H1 (cell line): ENCODE data around the gene HSPBAP1. TPM values are rescaled to one million over a fixed set of nuclear protein-coding genes. Genes with fewer than 3 reads are reported as not detected.

Experiments
- CTCF ChIA-PET: fragments of 300-600 bp; sonication (Branson Sonifier 250); formaldehyde crosslinking; loops from one replicate; lab custom pipeline; 2021; ENCODE audit not compliant: partially characterized antibody; lab: Charles Lee
- POLR2A ChIA-PET: fragments of 300-600 bp; sonication (Branson Sonifier 250); formaldehyde crosslinking; loops from one replicate; lab custom pipeline; 2021; ENCODE audit warnings: inconsistent platforms; ENCODE audit not compliant: partially characterized antibody; lab: Charles Lee
- DNase-seq, 2 experiments: peaks; one replicate each; pipeline versions ENCODE4 v3.0.0 to v3.0.0-alpha.2; 2010 to 2022; ENCODE audit warnings: low spot score in 2 of 2, low read depth in 1 of 2, mixed read lengths in 1 of 2
- FAIRE-seq: peaks from 2 replicates; lab custom pipeline; 2011; peaks lifted over from hg19 to GRCh38; lab: Jason Lieb, UNC
- H2AFZ ChIP-seq: 2 replicates; pipeline ENCODE4 v1.8.1; 2012; ENCODE audit warnings: low read length, inconsistent platforms
- H2AK5ac ChIP-seq: 2 replicates; pipeline ENCODE4 v1.6.1; 2013; ENCODE audit warnings: low read depth, low read length
- H2BK120ac ChIP-seq: replicated peaks from 2 replicates; pipeline ENCODE3; 2013; ENCODE audit warnings: low read depth, low read length, inconsistent platforms
- H2BK12ac ChIP-seq: 2 replicates; pipeline ENCODE4 v1.6.1; 2013; ENCODE audit warnings: low read depth, low read length
- H2BK15ac ChIP-seq: 2 replicates; pipeline ENCODE4 v1.6.1; 2013; ENCODE audit warnings: low read length
- H2BK20ac ChIP-seq: 2 replicates; pipeline ENCODE4 v1.6.1; 2013; ENCODE audit warnings: low read length
- H2BK5ac ChIP-seq: 2 replicates; pipeline ENCODE4 v1.6.1; 2013; ENCODE audit warnings: low read depth, low read length
- H3K14ac ChIP-seq: 2 replicates; pipeline ENCODE4 v1.6.1; 2013; ENCODE audit warnings: inconsistent platforms; ENCODE audit not compliant: insufficient read length
- H3K18ac ChIP-seq: 2 replicates; pipeline ENCODE4 v1.6.1; 2013; ENCODE audit warnings: low read length; ENCODE audit errors: extremely low read depth
- H3K23ac ChIP-seq: 2 replicates; pipeline ENCODE4 v1.6.1; 2013; ENCODE audit warnings: inconsistent platforms; ENCODE audit not compliant: insufficient read length
- H3K23me2 ChIP-seq: 2 replicates; pipeline ENCODE4 v1.6.1; 2013; ENCODE audit warnings: low read depth, low read length
- H3K27ac ChIP-seq: 2 replicates; pipeline ENCODE4 v1.6.1; 2011; ENCODE audit warnings: low read depth, low read length, inconsistent platforms
- H3K27me3 ChIP-seq, 4 experiments: replicated peaks in 1 of 4; 1 replicate in 1 of 4; 2 replicates in 3 of 4; pipeline versions ENCODE4 v1.6.1 to v1.8.1; 2011 to 2013; ENCODE audit warnings: low read length in 3 of 4, mild to moderate bottlenecking in 3 of 4, inconsistent platforms in 2 of 4, mixed read lengths in 2 of 4, moderate library complexity in 1 of 4; ENCODE audit not compliant: control insufficient read depth in 3 of 4, insufficient read depth in 3 of 4; ENCODE audit errors: extremely low read depth in 1 of 4
- H3K36me3 ChIP-seq, 4 experiments: 2 replicates each; pipeline versions ENCODE4 v1.6.1 to v1.8.1; 2011 to 2013; ENCODE audit warnings: mild to moderate bottlenecking in 4 of 4, low read length in 3 of 4, moderate library complexity in 2 of 4, control low read depth in 1 of 4, inconsistent platforms in 1 of 4; ENCODE audit not compliant: insufficient read depth in 4 of 4, control insufficient read depth in 2 of 4
- H3K4ac ChIP-seq: replicated peaks from 2 replicates; pipeline ENCODE3; 2013; ENCODE audit warnings: low read length, low read depth, mixed read lengths, inconsistent platforms; ENCODE audit not compliant: insufficient read length
- H3K4me1 ChIP-seq, 4 experiments: replicated peaks in 1 of 4; 1 replicate in 1 of 4; 2 replicates in 3 of 4; pipeline versions ENCODE4 v1.6.1 to v1.8.1; 2011 to 2013; ENCODE audit warnings: low read length in 3 of 4, inconsistent platforms in 2 of 4, mixed read lengths in 1 of 4; ENCODE audit not compliant: insufficient read depth in 4 of 4, control insufficient read depth in 3 of 4
- H3K4me2 ChIP-seq, 2 experiments: 2 replicates each; pipeline versions ENCODE4 v1.6.1 to v1.8.1; 2011 to 2013; ENCODE audit warnings: low read depth in 2 of 2, low read length in 2 of 2, control low read depth in 1 of 2, inconsistent platforms in 1 of 2, mild to moderate bottlenecking in 1 of 2; ENCODE audit not compliant: insufficient read depth in 1 of 2
- H3K4me3 ChIP-seq, 4 experiments: fragments of 200-600, 300-600 bp in 1 of 4; sonication (generic), shearing (Covaris generic), sonication (Bioruptor Twin) in 1 of 4; 2 replicates each; pipeline versions ENCODE4 v1.5.1 to v1.8.1; 2011 to 2016; ENCODE audit warnings: low read length in 4 of 4, low read depth in 3 of 4, control low read depth in 2 of 4, inconsistent platforms in 2 of 4, mild to moderate bottlenecking in 2 of 4, mixed read lengths in 1 of 4, moderate library complexity in 1 of 4; ENCODE audit not compliant: insufficient read depth in 2 of 4; ENCODE audit errors: extremely low read depth in 1 of 4
- H3K56ac ChIP-seq: replicated peaks from 2 replicates; pipeline ENCODE3; 2013; ENCODE audit warnings: low read depth, mild to moderate bottlenecking, mixed read lengths, low read length, inconsistent platforms; ENCODE audit not compliant: insufficient read length
- H3K79me1 ChIP-seq: 2 replicates; pipeline ENCODE4 v1.6.1; 2013; ENCODE audit warnings: low read depth, low read length, control low read depth
- H3K79me2 ChIP-seq, 2 experiments: 2 replicates each; pipeline versions ENCODE4 v1.6.1 to v1.8.1; 2012 to 2013; ENCODE audit warnings: low read length in 2 of 2, mild to moderate bottlenecking in 2 of 2, inconsistent platforms in 1 of 2; ENCODE audit not compliant: insufficient read depth in 2 of 2, control insufficient read depth in 1 of 2
- H3K9ac ChIP-seq, 4 experiments: replicated peaks in 1 of 4; 1 replicate in 1 of 4; 2 replicates in 3 of 4; pipeline versions ENCODE4 v1.6.1 to v1.8.1; 2011 to 2013; ENCODE audit warnings: low read depth in 3 of 4, low read length in 3 of 4, control low read depth in 2 of 4, mild to moderate bottlenecking in 2 of 4, moderate library complexity in 2 of 4, inconsistent platforms in 1 of 4; ENCODE audit errors: extremely low read depth in 1 of 4
- H3K9me3 ChIP-seq, 2 experiments: 2 replicates each; pipeline versions ENCODE4 v1.6.1 to v1.8.1; 2012 to 2013; ENCODE audit warnings: mild to moderate bottlenecking in 2 of 2, moderate library complexity in 2 of 2, control low read depth in 1 of 2, inconsistent platforms in 1 of 2, low read depth in 1 of 2, low read length in 1 of 2, mixed read lengths in 1 of 2; ENCODE audit not compliant: insufficient read depth in 2 of 2
- H4K20me1 ChIP-seq, 2 experiments: replicated peaks in 1 of 2; 2 replicates each; pipeline versions ENCODE3 to v1.8.1; 2011 to 2013; ENCODE audit warnings: inconsistent platforms in 2 of 2, low read length in 2 of 2, mild to moderate bottlenecking in 1 of 2; ENCODE audit not compliant: insufficient read depth in 2 of 2, control insufficient read depth in 1 of 2
- H4K5ac ChIP-seq: 2 replicates; pipeline ENCODE4 v1.6.1; 2013; ENCODE audit warnings: low read length, low read depth, mixed read lengths, inconsistent platforms; ENCODE audit not compliant: insufficient read length
- H4K8ac ChIP-seq: 2 replicates; pipeline ENCODE4 v1.8.0; 2013; ENCODE audit warnings: mild to moderate bottlenecking, moderate library complexity, low read length, inconsistent platforms; ENCODE audit not compliant: insufficient read depth; ENCODE audit errors: extremely low read depth
- H4K91ac ChIP-seq: replicated peaks from 2 replicates; pipeline ENCODE3; 2013; ENCODE audit warnings: low read length, mixed read lengths, inconsistent platforms; ENCODE audit not compliant: insufficient read length
- EZH2 ChIP-seq: fragments of 200-600 bp; sonication (generic); IDR thresholded peaks from 2 replicates; pipeline ENCODE4 v1.7.1; 2012; ENCODE audit warnings: low read depth, mild to moderate bottlenecking, moderate library complexity, low read length, inconsistent platforms; ENCODE audit not compliant: severe bottlenecking
- GABPA ChIP-seq: IDR thresholded peaks from 2 replicates; pipeline ENCODE4 v1.6.1; 2011; ENCODE audit warnings: mild to moderate bottlenecking, low read length, moderate library complexity, borderline replicate concordance; ENCODE audit not compliant: insufficient read depth
- WGBS, 2 experiments: shearing (Covaris generic) in 1 of 2; methylation state at CpG; one replicate each; pipeline versions ENCODE4 v1.1.6 to v1.1.7; 2013 to 2015; ENCODE audit warnings: low lambda C conversion rate in 2 of 2, mixed read lengths in 2 of 2, inconsistent platforms in 1 of 2, low coverage in 1 of 2, missing lambda C conversion rate in 1 of 2; ENCODE audit not compliant: insufficient replicate concordance in 2 of 2, insufficient coverage in 1 of 2, insufficient read length in 1 of 2; ENCODE audit errors: extremely low coverage in 1 of 2, missing lambda C conversion rate in 1 of 2; 5-methylcytosine and 5-hydroxymethylcytosine counted together
- polyA plus RNA-seq, 7 experiments: library from polyadenylated mRNA; depleted of rRNA in 3 of 7; stranded (reverse) in 5 of 7; unstranded in 2 of 7; fragments of >200 nt in 5 of 7; fragments of 200-250 nt in 2 of 7; gene quantifications; 1 replicate in 5 of 7; 2 replicates in 1 of 7; 4 replicates in 1 of 7; pipeline versions ENCODE4 v1.2.1 to v1.2.3, GENCODE V29; 2011 to 2013; ENCODE audit warnings: missing spikeins in 2 of 7, mixed read lengths in 2 of 7
- total RNA-seq: library from RNA; stranded (reverse); fragmentation: NEBNext Ultra II Directional; extraction: Animal tissue kit (Norgen Biotek cat#: 25700); gene quantifications from 2 replicates; pipeline ENCODE4 v1.2.1, GENCODE V29; 2021
- TF ChIP-seq, protein P1 (sequence below): IDR thresholded peaks from 2 replicates; pipeline ENCODE4 v1.6.1; 2012; ENCODE audit warnings: inconsistent platforms

Gene HSPBAP1
- total and polyA plus RNA-seq, 2 of the 8 experiments (the other 6 are each of a cell fraction or from before 2014, with no cell fraction given), result 7.5 to 8.3 TPM

DNA sequence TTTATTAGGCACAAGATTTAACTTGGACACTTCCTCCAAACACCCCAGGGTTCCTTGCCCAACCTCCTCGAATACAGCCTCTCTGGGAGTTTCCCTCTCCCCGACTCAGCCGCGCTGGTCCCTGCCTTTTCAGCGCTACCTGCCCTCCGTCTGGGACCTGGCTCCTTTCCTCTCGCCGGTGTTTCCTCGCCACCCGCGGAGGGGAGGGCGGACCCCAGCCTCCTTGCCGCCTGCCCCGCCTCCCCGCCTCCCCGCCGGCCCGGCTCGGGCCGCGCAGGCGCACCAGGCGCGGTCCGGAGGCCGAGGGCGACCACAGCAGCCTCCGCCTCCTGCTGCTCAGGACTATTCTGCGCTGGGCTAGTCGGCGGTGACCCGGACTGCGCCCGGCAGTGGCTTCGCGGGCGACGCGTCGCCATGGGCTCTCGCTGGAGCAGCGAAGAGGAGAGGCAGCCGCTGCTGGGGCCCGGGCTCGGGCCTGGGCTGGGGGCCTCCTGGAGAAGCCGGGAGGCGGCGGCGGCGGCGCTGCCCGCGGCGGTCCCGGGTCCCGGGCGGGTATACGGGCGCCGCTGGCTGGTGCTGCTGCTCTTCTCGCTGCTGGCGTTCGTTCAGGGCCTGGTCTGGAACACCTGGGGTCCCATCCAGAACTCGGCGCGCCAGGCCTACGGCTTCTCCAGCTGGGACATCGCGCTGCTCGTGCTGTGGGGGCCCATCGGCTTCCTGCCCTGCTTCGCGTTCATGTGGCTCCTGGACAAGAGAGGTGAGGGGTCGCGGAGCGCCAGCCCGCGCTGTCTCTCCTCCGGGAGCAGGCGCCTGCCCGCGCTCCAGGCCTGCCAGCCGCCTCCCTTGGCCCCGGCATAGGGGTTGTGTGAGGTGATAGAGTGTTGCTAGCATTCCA is 1.4 kb upstream of the HSPBAP1 start, which contains the start of gene SLC49A4:
Gene SLC49A4 (plus strand): TSS at position 291 of the 895 bp plus-strand sequence. CDS start 124 bp downstream, at position 415.
- Histone ChIP-seq H3K4me2 (peak within 1 kb of the TSS; percentile 86 to 91), H4K5ac (peak within 1 kb of the TSS; percentile 31), H3K36me3 (no peaks in the 10 kb centered on the region), H4K91ac (peak within 1 kb of the TSS; percentile 59), H3K23me2 (peaks cover 11% of the 10 kb centered on the region; the same call in 1 of the 2 replicates), H2BK15ac (no peak within 1 kb of the TSS), H2BK20ac (no peak within 1 kb of the TSS), H3K4me1 (peaks cover 0 to 7% (median 2%) of the 10 kb centered on the region in 4 experiments; a peak in 2 of 7 replicates), H2BK12ac (peak within 1 kb of the TSS; percentile 93), H3K79me2 (peaks cover 0 to 7% of the 10 kb centered on the region in 2 experiments; a peak in 1 of 4 replicates), H3K79me1 (no peaks in the 10 kb centered on the region; the same call in 1 of the 2 replicates), H2BK5ac (peak within 1 kb of the TSS; percentile 92), H3K14ac (no peak within 1 kb of the TSS), H3K56ac (no peak within 1 kb of the TSS), H3K9ac (peak within 1 kb of the TSS; percentile 70 to 89 (median 76)), H2AFZ (peak within 1 kb of the TSS; percentile 73), H3K27ac (peak within 1 kb of the TSS; percentile 70), H4K8ac (peak within 1 kb of the TSS; percentile 90), H2AK5ac (no peak within 1 kb of the TSS), H3K23ac (no peak within 1 kb of the TSS), H3K18ac (peak within 1 kb of the TSS; percentile 79), H2BK120ac (peak within 1 kb of the TSS; percentile 30), H3K9me3 (no peaks in the 10 kb centered on the region), H3K27me3 (peaks cover 0 to 7% (median 3%) of the 10 kb centered on the region in 4 experiments; a peak in 3 of 7 replicates), H4K20me1 (no peaks in the 10 kb centered on the region), H3K4me3 (peak within 1 kb of the TSS; percentile 64 to 80 (median 76)), H3K4ac (no peak within 1 kb of the TSS)
- FAIRE-seq, result no peak
- ChIA-PET CTCF (interaction anchor here (1.2 kb wide), 1 partner anchor 40 kb away, joined by 4 read pairs; no protein-coding TSS in a partner anchor), POLR2A (interaction anchor here (0.8 to 1.6 kb wide), 2 partner anchors 9 to 35 kb away, joined by 4 read pairs; no protein-coding TSS in a partner anchor)
- 2% methylated on average over 58 of the region's 84 CpGs; no CpG with 5 or more reads in 1 of the 2 experiments for WGBS, 2 experiments
- peak; percentile 59 to 93 for DNase-seq
- TF ChIP-seq EZH2 (no peak), GABPA (peak; percentile 57; the same call in 1 of the 2 replicates)
- TF ChIP-seq, protein P1, sequence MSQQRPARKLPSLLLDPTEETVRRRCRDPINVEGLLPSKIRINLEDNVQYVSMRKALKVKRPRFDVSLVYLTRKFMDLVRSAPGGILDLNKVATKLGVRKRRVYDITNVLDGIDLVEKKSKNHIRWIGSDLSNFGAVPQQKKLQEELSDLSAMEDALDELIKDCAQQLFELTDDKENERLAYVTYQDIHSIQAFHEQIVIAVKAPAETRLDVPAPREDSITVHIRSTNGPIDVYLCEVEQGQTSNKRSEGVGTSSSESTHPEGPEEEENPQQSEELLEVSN, result peak; percentile 72
